ENCODE data around the gene DENND2A. TPM values are rescaled to one million over a fixed set of nuclear protein-coding genes. Genes with fewer than 3 reads are reported as not detected.

The DENND2A gene
- total and polyA plus RNA-seq, 2 of the 4 experiments (the other 2 are of a cell fraction): 7.5 to 10.3 TPM

- Histone ChIP-seq H4K91ac (ENCODE audit: insufficient read depth, low read depth, low read length) (peak overlapping the region; percentile 91), H3K9me1 (ENCODE audit: insufficient read depth, low read length) (peaks cover 26% of the 10 kb centered on the region), H4K8ac (ENCODE audit: low read depth in 2 of 2, low read length in 2 of 2) (peak overlapping the region; percentile 78 to 87), H3K79me1 (ENCODE audit: low read depth in 1 of 2, low read length in 2 of 2) (peaks cover 9 to 67% of the 10 kb centered on the region in 2 experiments), H3K9me3 (ENCODE audit: control insufficient read depth, insufficient read depth, low read length) (no peaks in the 10 kb centered on the region), H2BK15ac (ENCODE audit: low read depth, low read length) (peak overlapping the region; percentile 74), H2BK5ac (ENCODE audit: low read depth, low read length, poor library complexity, severe bottlenecking) (peak overlapping the region; percentile 100), H3K4me3 (ENCODE audit: insufficient read depth, low read depth, low read length) (no peak overlapping the region), H2AK9ac (replicated peaks; ENCODE audit: low read depth, low read length, poor library complexity) (peak overlapping the region; percentile 88), H3K4ac (ENCODE audit: low read depth, low read length) (peak overlapping the region; percentile 91), H4K20me1 (ENCODE audit: insufficient read depth, low read length) (peaks cover 7% of the 10 kb centered on the region; the same call in 1 of the 2 replicates), H3K27me3 (ENCODE audit: control insufficient read depth, insufficient read depth, low read length) (no peaks in the 10 kb centered on the region), H3K4me2 (ENCODE audit: low read depth, low read length) (no peak overlapping the region), H3K4me1 (ENCODE audit: control insufficient read depth, insufficient read depth, low read length) (peaks cover 34% of the 10 kb centered on the region), H2BK20ac (ENCODE audit: low read depth, low read length) (peak overlapping the region; percentile 82), H3K23ac (ENCODE audit: low read depth, low read length) (peak overlapping the region; percentile 99), H2AFZ (replicated peaks; ENCODE audit: low read length, poor library complexity) (peak overlapping the region; percentile 67), H3K56ac (ENCODE audit: extremely low read depth, insufficient read depth, low read length) (peak overlapping the region; percentile 69; the same call in 1 of the 2 replicates), H3K18ac (ENCODE audit: low read depth, low read length) (peak overlapping the region; percentile 58), H2BK120ac (ENCODE audit: low read depth, low read length) (peak overlapping the region; percentile 94), H3K27ac (ENCODE audit: insufficient read depth, low read length) (peak overlapping the region; percentile 80), H2AK5ac (ENCODE audit: low read depth, low read length) (peak overlapping the region; percentile 93), H4K5ac (ENCODE audit: low read depth, low read length) (peak overlapping the region; percentile 45), H3K14ac (replicated peaks; ENCODE audit: low read depth, low read length) (peak overlapping the region; percentile 98), H3K9ac (ENCODE audit: low read depth, low read length) (peak overlapping the region; percentile 1), H3K36me3 (ENCODE audit: control insufficient read depth, insufficient read depth, low read length) (peaks cover 1% of the 10 kb centered on the region; the same call in 1 of the 2 replicates)
- DNase-seq (peak; percentile 91), ATAC-seq (ENCODE audit: low read depth) (peak; percentile 30)
- TF ChIP-seq USF2 (IDR thresholded peaks at IDR 0.05; ENCODE audit: low read depth, low read length): no peak
- TF ChIP-seq RFX5 (IDR thresholded peaks at IDR 0.05; ENCODE audit: low read depth, low read length): no peak
- TF ChIP-seq MAFK (IDR thresholded peaks at IDR 0.05; ENCODE audit: low read depth, low read length): no peak
- TF ChIP-seq RCOR1 (IDR thresholded peaks at IDR 0.05; ENCODE audit: insufficient replicate concordance, low read length): no peak
- no peak for TF ChIP-seq CEBPB (IDR thresholded peaks at IDR 0.05; ENCODE audit: low read depth, low read length)
- TF ChIP-seq BHLHE40 (IDR thresholded peaks at IDR 0.05; ENCODE audit: low read depth, low read length): no peak
- TF ChIP-seq POLR2A (IDR thresholded peaks at IDR 0.05; ENCODE audit: low read depth, low read length): no peak
- TF ChIP-seq, protein P1, sequence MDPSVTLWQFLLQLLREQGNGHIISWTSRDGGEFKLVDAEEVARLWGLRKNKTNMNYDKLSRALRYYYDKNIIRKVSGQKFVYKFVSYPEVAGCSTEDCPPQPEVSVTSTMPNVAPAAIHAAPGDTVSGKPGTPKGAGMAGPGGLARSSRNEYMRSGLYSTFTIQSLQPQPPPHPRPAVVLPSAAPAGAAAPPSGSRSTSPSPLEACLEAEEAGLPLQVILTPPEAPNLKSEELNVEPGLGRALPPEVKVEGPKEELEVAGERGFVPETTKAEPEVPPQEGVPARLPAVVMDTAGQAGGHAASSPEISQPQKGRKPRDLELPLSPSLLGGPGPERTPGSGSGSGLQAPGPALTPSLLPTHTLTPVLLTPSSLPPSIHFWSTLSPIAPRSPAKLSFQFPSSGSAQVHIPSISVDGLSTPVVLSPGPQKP (IDR thresholded peaks at IDR 0.05; ENCODE audit: borderline replicate concordance, low read depth, low read length): no peak
- TF ChIP-seq CHD1 (IDR thresholded peaks at IDR 0.05; ENCODE audit: low read depth, low read length): no peak
- TF ChIP-seq, protein P2, sequence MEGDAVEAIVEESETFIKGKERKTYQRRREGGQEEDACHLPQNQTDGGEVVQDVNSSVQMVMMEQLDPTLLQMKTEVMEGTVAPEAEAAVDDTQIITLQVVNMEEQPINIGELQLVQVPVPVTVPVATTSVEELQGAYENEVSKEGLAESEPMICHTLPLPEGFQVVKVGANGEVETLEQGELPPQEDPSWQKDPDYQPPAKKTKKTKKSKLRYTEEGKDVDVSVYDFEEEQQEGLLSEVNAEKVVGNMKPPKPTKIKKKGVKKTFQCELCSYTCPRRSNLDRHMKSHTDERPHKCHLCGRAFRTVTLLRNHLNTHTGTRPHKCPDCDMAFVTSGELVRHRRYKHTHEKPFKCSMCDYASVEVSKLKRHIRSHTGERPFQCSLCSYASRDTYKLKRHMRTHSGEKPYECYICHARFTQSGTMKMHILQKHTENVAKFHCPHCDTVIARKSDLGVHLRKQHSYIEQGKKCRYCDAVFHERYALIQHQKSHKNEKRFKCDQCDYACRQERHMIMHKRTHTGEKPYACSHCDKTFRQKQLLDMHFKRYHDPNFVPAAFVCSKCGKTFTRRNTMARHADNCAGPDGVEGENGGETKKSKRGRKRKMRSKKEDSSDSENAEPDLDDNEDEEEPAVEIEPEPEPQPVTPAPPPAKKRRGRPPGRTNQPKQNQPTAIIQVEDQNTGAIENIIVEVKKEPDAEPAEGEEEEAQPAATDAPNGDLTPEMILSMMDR (conservative IDR thresholded peaks at IDR 0.05; ENCODE audit: low read depth, low read length): no peak
- TF ChIP-seq RAD21 (IDR thresholded peaks at IDR 0.05; ENCODE audit: low read length): 0 out of 2 replicates have a peak, but pooled peaks have one; percentile 14
- TF ChIP-seq MXI1 (IDR thresholded peaks at IDR 0.05; ENCODE audit: borderline replicate concordance, low read depth, low read length): 0 out of 2 replicates have a peak, but pooled peaks have one; percentile 29
- 0 out of 2 replicates have a peak, but pooled peaks have one; percentile 27 for TF ChIP-seq FOS (IDR thresholded peaks at IDR 0.05; ENCODE audit: low read depth, low read length)
- peak; percentile 30; the same call in 1 of the 2 replicates for TF ChIP-seq MAZ (IDR thresholded peaks at IDR 0.05; ENCODE audit: borderline replicate concordance, low read depth, low read length)
- TF ChIP-seq SMC3 (IDR thresholded peaks at IDR 0.05; ENCODE audit: low read depth, low read length): no peak
- WGBS, 2 experiments (ENCODE audit: extremely low coverage in 2 of 2, insufficient read length in 1 of 2): 0% methylated on average over 1 of the region's 7 CpGs; no CpG with 5 or more reads in 1 of the 2 experiments
- BruUV-seq (replicated peaks): no TSS peak
- ChIA-PET CTCF (interaction anchor here (0.9 kb wide), 1 partner anchor 46 kb away, joined by 3 read pairs; no protein-coding TSS in a partner anchor), POLR2A (ENCODE audit: unreplicated experiment) (interaction anchor here (0.6 kb wide), 1 partner anchor 79 kb away, joined by 3 read pairs; no protein-coding TSS in a partner anchor)
- in situ Hi-C loops (cut with MboI; ENCODE audit: low sequenced_read_pairs) (no loop called here), intact Hi-C loops (cut with micrococcal nuclease) (no loop called here), dilution Hi-C loops (cut with HindIII; ENCODE audit: low sequenced_read_pairs, unreplicated experiment) (no loop called here)
Observed at GRCh38 chr7:140607441-140607989, 33.1 kb downstream of the DENND2A start.

Data from IMR-90 (cell line).